Measurements from ENCODE around the gene CSF3R. TPM values are rescaled to one million over a fixed set of nuclear protein-coding genes. Genes with fewer than 3 reads are reported as not detected.
"Not testable (repeated sequence)": the region's sequence is repeated elsewhere in the genome, so short reads cannot be mapped to it uniquely, and the experiment has no call there.

Gene CSF3R
- total and polyA plus RNA-seq, 5 experiments from 2014 or later, result 0.10 to 0.44 (median 0.20) TPM; not detected in 2

- Mint-ChIP-seq H3K27me3 (peaks cover 11 to 21% (median 14%) of the 10 kb centered on the region in 5 donors), H3K27ac (peak overlapping the region in 1 of 10 donors; percentile 64), H3K9me3 (no peaks in the 10 kb centered on the region), H3K4me3 (no peak overlapping the region), H3K36me3 (no peaks in the 10 kb centered on the region), H3K4me1 (no peaks in the 10 kb centered on the region)
- ATAC-seq (no peak), DNase-seq (no peak)
- POLR2A ChIA-PET, result no interaction called here
These were observed 25.5 kb upstream of the CSF3R start for GRCh38 chr1:36508257-36508656.

GRCh38 chr1:36506276-36506920, 23.7 kb upstream of the CSF3R start:
- no peaks in the 10 kb centered on the region for H3K36me3 Mint-ChIP-seq
- H3K27me3 Mint-ChIP-seq, result peaks cover 10 to 21% (median 21%) of the 10 kb centered on the region in 5 donors
- no peak overlapping the region for H3K4me3 Mint-ChIP-seq
- DNase-seq (peak in 1 of 10 donors; percentile 9), ATAC-seq (no peak)
- H3K9me3 Mint-ChIP-seq, result no peaks in the 10 kb centered on the region
- no peak overlapping the region for H3K27ac Mint-ChIP-seq
- H3K4me1 Mint-ChIP-seq, result no peaks in the 10 kb centered on the region
- POLR2A ChIA-PET, result no interaction called here

- no peaks in the 10 kb centered on the region for H3K9me3 Mint-ChIP-seq
- peaks cover 10 to 21% (median 21%) of the 10 kb centered on the region in 5 donors for H3K27me3 Mint-ChIP-seq
- H3K36me3 Mint-ChIP-seq, result no peaks in the 10 kb centered on the region
- POLR2A ChIA-PET, result no interaction called here
- H3K27ac Mint-ChIP-seq, result no peak overlapping the region
- H3K4me3 Mint-ChIP-seq, result no peak overlapping the region
- no peak for ATAC-seq
- no peaks in the 10 kb centered on the region for H3K4me1 Mint-ChIP-seq
- no peak for DNase-seq
These were observed 21.0 kb upstream of the CSF3R start for GRCh38 chr1:36503733-36504132.

GRCh38 chr1:36503159-36503558, 20.4 kb upstream of the CSF3R start:
- ATAC-seq (no peak), DNase-seq (no peak)
- H3K27ac Mint-ChIP-seq, result no peak overlapping the region
- H3K9me3 Mint-ChIP-seq, result no peaks in the 10 kb centered on the region
- H3K4me1 Mint-ChIP-seq, result no peaks in the 10 kb centered on the region
- H3K27me3 Mint-ChIP-seq, result peaks cover 10 to 21% (median 19%) of the 10 kb centered on the region in 5 donors
- POLR2A ChIA-PET, result no interaction called here
- H3K4me3 Mint-ChIP-seq, result no peak overlapping the region
- H3K36me3 Mint-ChIP-seq, result no peaks in the 10 kb centered on the region

GRCh38 chr1:36502616-36503015, 19.9 kb upstream of the CSF3R start:
- Mint-ChIP-seq H3K27me3 (peaks cover 8 to 19% (median 15%) of the 10 kb centered on the region in 5 donors), H3K36me3 (no peaks in the 10 kb centered on the region), H3K4me1 (no peaks in the 10 kb centered on the region), H3K4me3 (no peak overlapping the region), H3K27ac (no peak overlapping the region), H3K9me3 (no peaks in the 10 kb centered on the region)
- POLR2A ChIA-PET, result no interaction called here
- DNase-seq (no peak), ATAC-seq (no peak)

GRCh38 chr1:36501911-36502310, 19.2 kb upstream of the CSF3R start:
- peaks cover 5 to 18% (median 10%) of the 10 kb centered on the region in 5 donors for H3K27me3 Mint-ChIP-seq
- ATAC-seq, H3K4me3 Mint-ChIP-seq, DNase-seq, POLR2A ChIA-PET, H3K27ac Mint-ChIP-seq, H3K9me3 Mint-ChIP-seq, H3K36me3 Mint-ChIP-seq, H3K4me1 Mint-ChIP-seq: not testable (repeated sequence)

- Mint-ChIP-seq H3K27ac (no peak overlapping the region), H3K9me3 (no peaks in the 10 kb centered on the region), H3K4me3 (no peak overlapping the region), H3K4me1 (no peaks in the 10 kb centered on the region), H3K36me3 (peaks cover 0 to 2% (median 0%) of the 10 kb centered on the region in 3 donors), H3K27me3 (peaks cover 0 to 11% (median 7%) of the 10 kb centered on the region in 5 donors)
- no peak for DNase-seq
- POLR2A ChIA-PET, result no interaction called here
- no peak for ATAC-seq
These were observed 14.5 kb upstream of the CSF3R start for GRCh38 chr1:36497207-36497606.

- Mint-ChIP-seq H3K27ac (no peak overlapping the region), H3K9me3 (no peaks in the 10 kb centered on the region), H3K4me3 (no peak overlapping the region), H3K36me3 (peaks cover 0 to 2% (median 0%) of the 10 kb centered on the region in 3 donors), H3K4me1 (no peaks in the 10 kb centered on the region), H3K27me3 (peaks cover 0 to 11% (median 6%) of the 10 kb centered on the region in 5 donors)
- POLR2A ChIA-PET, result no interaction called here
- ATAC-seq (no peak), DNase-seq (no peak)
These were observed 12.3 kb upstream of the CSF3R start for GRCh38 chr1:36494971-36495370.

- no peak for DNase-seq
- no peak overlapping the region for H3K4me3 Mint-ChIP-seq
- H3K36me3 Mint-ChIP-seq, result peaks cover 0 to 2% (median 0%) of the 10 kb centered on the region in 3 donors
- POLR2A ChIA-PET, result no interaction called here
- no peaks in the 10 kb centered on the region for H3K9me3 Mint-ChIP-seq
- peaks cover 0 to 11% (median 6%) of the 10 kb centered on the region in 5 donors for H3K27me3 Mint-ChIP-seq
- no peak for ATAC-seq
- no peaks in the 10 kb centered on the region for H3K4me1 Mint-ChIP-seq
- H3K27ac Mint-ChIP-seq, result peak overlapping the region in 1 of 10 donors; percentile 21
These were observed 10.8 kb upstream of the CSF3R start for GRCh38 chr1:36493524-36493923.

GRCh38 chr1:36492491-36492890, 9.8 kb upstream of the CSF3R start:
- ATAC-seq, result no peak
- no peaks in the 10 kb centered on the region for H3K4me1 Mint-ChIP-seq
- no peak overlapping the region for H3K4me3 Mint-ChIP-seq
- no peaks in the 10 kb centered on the region for H3K9me3 Mint-ChIP-seq
- H3K27me3 Mint-ChIP-seq, result peaks cover 0 to 11% (median 6%) of the 10 kb centered on the region in 5 donors
- DNase-seq, result no peak
- peaks cover 0 to 2% (median 0%) of the 10 kb centered on the region in 3 donors for H3K36me3 Mint-ChIP-seq
- POLR2A ChIA-PET, result no interaction called here
- no peak overlapping the region for H3K27ac Mint-ChIP-seq

- Mint-ChIP-seq H3K4me1 (peaks cover 0 to 14% (median 0%) of the 10 kb centered on the region in 4 donors), H3K27me3 (peaks cover 0 to 10% (median 5%) of the 10 kb centered on the region in 5 donors), H3K27ac (peak overlapping the region in 1 of 10 donors; percentile 3)
- H3K9me3 Mint-ChIP-seq, H3K36me3 Mint-ChIP-seq, DNase-seq, POLR2A ChIA-PET, H3K4me3 Mint-ChIP-seq, ATAC-seq: not testable (repeated sequence)
These were observed 6.7 kb upstream of the CSF3R start for GRCh38 chr1:36489258-36490051.

GRCh38 chr1:36487906-36488305, 5.2 kb upstream of the CSF3R start:
- Mint-ChIP-seq H3K4me1 (peaks cover 0 to 14% (median under 1%) of the 10 kb centered on the region in 4 donors), H3K36me3 (no peaks in the 10 kb centered on the region), H3K27me3 (peaks cover 0 to 3% (median 0%) of the 10 kb centered on the region in 5 donors), H3K9me3 (no peaks in the 10 kb centered on the region), H3K4me3 (no peak overlapping the region), H3K27ac (peak overlapping the region in 1 of 10 donors; percentile 48)
- POLR2A ChIA-PET, result no interaction called here
- DNase-seq (no peak), ATAC-seq (no peak)

- H3K4me3 Mint-ChIP-seq, H3K27me3 Mint-ChIP-seq, H3K27ac Mint-ChIP-seq, H3K9me3 Mint-ChIP-seq, POLR2A ChIA-PET, H3K36me3 Mint-ChIP-seq, DNase-seq, ATAC-seq: not testable (repeated sequence)
- H3K4me1 Mint-ChIP-seq, result peaks cover 0 to 15% (median 3%) of the 10 kb centered on the region in 4 donors
These were observed 4.6 kb upstream of the CSF3R start for GRCh38 chr1:36487336-36487725.

Data from naive thymus-derived CD8-positive, alpha-beta T cell (primary cell).